ENCODE data around the gene OGDHL.

- TF ChIP-seq EZH2 (IDR thresholded peaks at IDR 0.05; ENCODE audit: insufficient read depth, poor library complexity, severe bottlenecking) (no peak), EZH2phosphoT487 (IDR thresholded peaks at IDR 0.05; ENCODE audit: insufficient read depth, low read depth) (no peak)
Measured at GRCh38 chr10:49803988-49804387, 41.9 kb upstream of the OGDHL start.
